Peyer's patch (tissue), 4 donors: Measurements from ENCODE around the gene NODAL.

Experiments used
- POLR2A ChIP-seq, 2 donors: fragments of 450-650 bp; IDR thresholded peaks; one replicate each; pipeline ENCODE4 v1.5.1; 2017; ENCODE audit warnings: antibody characterized with exemption in 2 of 2, mild to moderate bottlenecking in 2 of 2, moderate library complexity in 2 of 2
- TF ChIP-seq, protein P1 (sequence below), 6 experiments: fragments of 450-650 bp in 4 of 6; fragments of 200-600 bp in 2 of 6; sonication (generic) in 1 of 6; IDR thresholded peaks; one replicate each; pipeline ENCODE4 v1.5.1; 2017 to 2019; ENCODE audit warnings: antibody characterized with exemption in 6 of 6, mild to moderate bottlenecking in 3 of 6, moderate library complexity in 1 of 6

- TF ChIP-seq, protein P1, sequence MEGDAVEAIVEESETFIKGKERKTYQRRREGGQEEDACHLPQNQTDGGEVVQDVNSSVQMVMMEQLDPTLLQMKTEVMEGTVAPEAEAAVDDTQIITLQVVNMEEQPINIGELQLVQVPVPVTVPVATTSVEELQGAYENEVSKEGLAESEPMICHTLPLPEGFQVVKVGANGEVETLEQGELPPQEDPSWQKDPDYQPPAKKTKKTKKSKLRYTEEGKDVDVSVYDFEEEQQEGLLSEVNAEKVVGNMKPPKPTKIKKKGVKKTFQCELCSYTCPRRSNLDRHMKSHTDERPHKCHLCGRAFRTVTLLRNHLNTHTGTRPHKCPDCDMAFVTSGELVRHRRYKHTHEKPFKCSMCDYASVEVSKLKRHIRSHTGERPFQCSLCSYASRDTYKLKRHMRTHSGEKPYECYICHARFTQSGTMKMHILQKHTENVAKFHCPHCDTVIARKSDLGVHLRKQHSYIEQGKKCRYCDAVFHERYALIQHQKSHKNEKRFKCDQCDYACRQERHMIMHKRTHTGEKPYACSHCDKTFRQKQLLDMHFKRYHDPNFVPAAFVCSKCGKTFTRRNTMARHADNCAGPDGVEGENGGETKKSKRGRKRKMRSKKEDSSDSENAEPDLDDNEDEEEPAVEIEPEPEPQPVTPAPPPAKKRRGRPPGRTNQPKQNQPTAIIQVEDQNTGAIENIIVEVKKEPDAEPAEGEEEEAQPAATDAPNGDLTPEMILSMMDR (IDR thresholded peaks at IDR 0.05): no peak
- TF ChIP-seq POLR2A (IDR thresholded peaks at IDR 0.05): no peak
Measured at GRCh38 chr10:70409772-70410171, 31.7 kb downstream of the NODAL start.
